SH-SY5Y (cell line): Measurements from ENCODE around the gene NTM.

ENCODE experiments used
- GATA2 ChIP-seq: IDR thresholded peaks from 2 replicates; pipeline ENCODE4 v1.6.1; 2011; ENCODE audit warnings: mild to moderate bottlenecking, low read depth, low read length
- GATA3 ChIP-seq: IDR thresholded peaks from 2 replicates; pipeline ENCODE4 v1.6.1; 2011; ENCODE audit warnings: low read depth, mild to moderate bottlenecking, low read length, moderate library complexity

- TF ChIP-seq GATA2, result no peak
- TF ChIP-seq GATA3, result no peak
Measured at GRCh38 chr11:132052904-132053303, 682.5 kb downstream of the NTM start.
